ENCODE measurements around the gene SPIRE2.
"Not testable (repeated sequence)": the region's sequence is repeated elsewhere in the genome, so short reads cannot be mapped to it uniquely, and the experiment has no call there.

The SPIRE2 gene

GRCh38 chr16:89808475-89808874 is 19.8 kb upstream of the SPIRE2 start:
- Histone ChIP-seq H3K9ac (ENCODE audit: low read depth in 1 of 2, low read length in 2 of 2) (no peak overlapping the region), H3K27ac (ENCODE audit: low read depth, low read length) (no peak overlapping the region), H3K4me1 (ENCODE audit: control insufficient read depth in 1 of 2, insufficient read depth in 2 of 2, low read length in 2 of 2) (no peaks in the 10 kb centered on the region), H3K36me3 (ENCODE audit: control insufficient read depth in 1 of 2, insufficient read depth in 2 of 2, low read length in 2 of 2) (peaks cover 0 to 7% of the 10 kb centered on the region in 2 donors), H3K4me3 (ENCODE audit: low read depth in 1 of 2, low read length in 2 of 2) (no peak overlapping the region), H3K9me3 (ENCODE audit: control insufficient read depth in 1 of 2, low read length in 2 of 2) (no peaks in the 10 kb centered on the region), H3K27me3 (ENCODE audit: control insufficient read depth in 1 of 2, insufficient read depth in 2 of 2, low read length in 2 of 2) (no peaks in the 10 kb centered on the region)

- no peaks in the 10 kb centered on the region for H3K27me3 ChIP-seq (ENCODE audit: control insufficient read depth in 1 of 2, insufficient read depth in 2 of 2, low read length in 2 of 2)
- no peaks in the 10 kb centered on the region for H3K9me3 ChIP-seq (ENCODE audit: control insufficient read depth in 1 of 2, low read length in 2 of 2)
- H3K9ac ChIP-seq (ENCODE audit: low read depth in 1 of 2, low read length in 2 of 2), result no peak overlapping the region
- no peak overlapping the region for H3K27ac ChIP-seq (ENCODE audit: low read depth, low read length)
- H3K4me3 ChIP-seq (ENCODE audit: low read depth in 1 of 2, low read length in 2 of 2), result no peak overlapping the region
- no peaks in the 10 kb centered on the region for H3K4me1 ChIP-seq (ENCODE audit: control insufficient read depth in 1 of 2, insufficient read depth in 2 of 2, low read length in 2 of 2)
- H3K36me3 ChIP-seq (ENCODE audit: control insufficient read depth in 1 of 2, insufficient read depth in 2 of 2, low read length in 2 of 2), result peaks cover 0 to 3% of the 10 kb centered on the region in 2 donors
These were observed 17.0 kb upstream of the SPIRE2 start for GRCh38 chr16:89811321-89811720.

- no peaks in the 10 kb centered on the region for H3K36me3 ChIP-seq (ENCODE audit: control insufficient read depth in 1 of 2, insufficient read depth in 2 of 2, low read length in 2 of 2)
- no peaks in the 10 kb centered on the region for H3K27me3 ChIP-seq (ENCODE audit: control insufficient read depth in 1 of 2, insufficient read depth in 2 of 2, low read length in 2 of 2)
- H3K4me1 ChIP-seq (ENCODE audit: control insufficient read depth in 1 of 2, insufficient read depth in 2 of 2, low read length in 2 of 2), result peaks cover 10 to 12% of the 10 kb centered on the region in 2 donors
- H3K4me3 ChIP-seq (ENCODE audit: low read depth in 1 of 2, low read length in 2 of 2), result peak overlapping the region; percentile 75
- peak overlapping the region; percentile 10 for H3K27ac ChIP-seq (ENCODE audit: low read depth, low read length)
- H3K9ac ChIP-seq (ENCODE audit: low read depth in 1 of 2, low read length in 2 of 2), result peak overlapping the region; percentile 1 to 51
- H3K9me3 ChIP-seq (ENCODE audit: control insufficient read depth in 1 of 2, low read length in 2 of 2), result no peaks in the 10 kb centered on the region
These were observed 12.5 kb upstream of the SPIRE2 start for GRCh38 chr16:89815639-89816348.

- H3K27ac ChIP-seq (ENCODE audit: low read depth, low read length); H3K9ac ChIP-seq (ENCODE audit: low read depth in 1 of 2, low read length in 2 of 2); H3K27me3 ChIP-seq (ENCODE audit: control insufficient read depth in 1 of 2, insufficient read depth in 2 of 2, low read length in 2 of 2); H3K9me3 ChIP-seq (ENCODE audit: control insufficient read depth in 1 of 2, low read length in 2 of 2); H3K36me3 ChIP-seq (ENCODE audit: control insufficient read depth in 1 of 2, insufficient read depth in 2 of 2, low read length in 2 of 2): not testable (repeated sequence)
- Histone ChIP-seq H3K4me3 (ENCODE audit: low read depth in 1 of 2, low read length in 2 of 2) (peak overlapping the region; percentile 40 to 43), H3K4me1 (ENCODE audit: control insufficient read depth in 1 of 2, insufficient read depth in 2 of 2, low read length in 2 of 2) (peaks cover 22 to 33% of the 10 kb centered on the region in 2 donors)
These were observed 9.3 kb upstream of the SPIRE2 start for GRCh38 chr16:89818851-89819403.

GRCh38 chr16:89819448-89819847 is 8.8 kb upstream of the SPIRE2 start:
- peaks cover 22 to 33% of the 10 kb centered on the region in 2 donors for H3K4me1 ChIP-seq (ENCODE audit: control insufficient read depth in 1 of 2, insufficient read depth in 2 of 2, low read length in 2 of 2)
- not testable (repeated sequence) for H3K27me3 ChIP-seq (ENCODE audit: control insufficient read depth in 1 of 2, insufficient read depth in 2 of 2, low read length in 2 of 2); H3K36me3 ChIP-seq (ENCODE audit: control insufficient read depth in 1 of 2, insufficient read depth in 2 of 2, low read length in 2 of 2); H3K27ac ChIP-seq (ENCODE audit: low read depth, low read length); H3K9me3 ChIP-seq (ENCODE audit: control insufficient read depth in 1 of 2, low read length in 2 of 2); H3K9ac ChIP-seq (ENCODE audit: low read depth in 1 of 2, low read length in 2 of 2)
- H3K4me3 ChIP-seq (ENCODE audit: low read depth in 1 of 2, low read length in 2 of 2), result peak overlapping the region in 1 of 2 donors; percentile 40

GRCh38 chr16:89821438-89822187 is 6.7 kb upstream of the SPIRE2 start:
- Histone ChIP-seq H3K4me1 (ENCODE audit: control insufficient read depth in 1 of 2, insufficient read depth in 2 of 2, low read length in 2 of 2) (peaks cover 22 to 33% of the 10 kb centered on the region in 2 donors), H3K36me3 (ENCODE audit: control insufficient read depth in 1 of 2, insufficient read depth in 2 of 2, low read length in 2 of 2) (no peaks in the 10 kb centered on the region), H3K27me3 (ENCODE audit: control insufficient read depth in 1 of 2, insufficient read depth in 2 of 2, low read length in 2 of 2) (no peaks in the 10 kb centered on the region), H3K4me3 (ENCODE audit: low read depth in 1 of 2, low read length in 2 of 2) (peak overlapping the region in 1 of 2 donors; percentile 34), H3K27ac (ENCODE audit: low read depth, low read length) (peak overlapping the region; percentile 13), H3K9ac (ENCODE audit: low read depth in 1 of 2, low read length in 2 of 2) (peak overlapping the region; percentile 16 to 49), H3K9me3 (ENCODE audit: control insufficient read depth in 1 of 2, low read length in 2 of 2) (no peaks in the 10 kb centered on the region)

- peak overlapping the region in 1 of 2 donors; percentile 34 for H3K4me3 ChIP-seq (ENCODE audit: low read depth in 1 of 2, low read length in 2 of 2)
- H3K27me3 ChIP-seq (ENCODE audit: control insufficient read depth in 1 of 2, insufficient read depth in 2 of 2, low read length in 2 of 2), result no peaks in the 10 kb centered on the region
- peak overlapping the region; percentile 13 for H3K27ac ChIP-seq (ENCODE audit: low read depth, low read length)
- no peaks in the 10 kb centered on the region for H3K36me3 ChIP-seq (ENCODE audit: control insufficient read depth in 1 of 2, insufficient read depth in 2 of 2, low read length in 2 of 2)
- peak overlapping the region; percentile 16 to 49 for H3K9ac ChIP-seq (ENCODE audit: low read depth in 1 of 2, low read length in 2 of 2)
- peaks cover 23 to 34% of the 10 kb centered on the region in 2 donors for H3K4me1 ChIP-seq (ENCODE audit: control insufficient read depth in 1 of 2, insufficient read depth in 2 of 2, low read length in 2 of 2)
- no peaks in the 10 kb centered on the region for H3K9me3 ChIP-seq (ENCODE audit: control insufficient read depth in 1 of 2, low read length in 2 of 2)
These were observed 5.8 kb upstream of the SPIRE2 start for GRCh38 chr16:89822188-89823086.

- peak overlapping the region in 1 of 2 donors; percentile 34 for H3K4me3 ChIP-seq (ENCODE audit: low read depth in 1 of 2, low read length in 2 of 2)
- H3K36me3 ChIP-seq (ENCODE audit: control insufficient read depth in 1 of 2, insufficient read depth in 2 of 2, low read length in 2 of 2), result no peaks in the 10 kb centered on the region
- H3K27me3 ChIP-seq (ENCODE audit: control insufficient read depth in 1 of 2, insufficient read depth in 2 of 2, low read length in 2 of 2), result no peaks in the 10 kb centered on the region
- no peaks in the 10 kb centered on the region for H3K9me3 ChIP-seq (ENCODE audit: control insufficient read depth in 1 of 2, low read length in 2 of 2)
- H3K4me1 ChIP-seq (ENCODE audit: control insufficient read depth in 1 of 2, insufficient read depth in 2 of 2, low read length in 2 of 2), result peaks cover 23 to 33% of the 10 kb centered on the region in 2 donors
- H3K27ac ChIP-seq (ENCODE audit: low read depth, low read length), result peak overlapping the region; percentile 6
- peak overlapping the region; percentile 4 to 37 for H3K9ac ChIP-seq (ENCODE audit: low read depth in 1 of 2, low read length in 2 of 2)
These were observed 5.0 kb upstream of the SPIRE2 start for GRCh38 chr16:89823087-89823823.

GRCh38 chr16:89823824-89824148 is 4.5 kb upstream of the SPIRE2 start:
- H3K27ac ChIP-seq (ENCODE audit: low read depth, low read length); H3K9me3 ChIP-seq (ENCODE audit: control insufficient read depth in 1 of 2, low read length in 2 of 2); H3K4me3 ChIP-seq (ENCODE audit: low read depth in 1 of 2, low read length in 2 of 2); H3K27me3 ChIP-seq (ENCODE audit: control insufficient read depth in 1 of 2, insufficient read depth in 2 of 2, low read length in 2 of 2); H3K9ac ChIP-seq (ENCODE audit: low read depth in 1 of 2, low read length in 2 of 2); H3K36me3 ChIP-seq (ENCODE audit: control insufficient read depth in 1 of 2, insufficient read depth in 2 of 2, low read length in 2 of 2): not testable (repeated sequence)
- peaks cover 18 to 29% of the 10 kb centered on the region in 2 donors for H3K4me1 ChIP-seq (ENCODE audit: control insufficient read depth in 1 of 2, insufficient read depth in 2 of 2, low read length in 2 of 2)

Data from duodenal mucosa (tissue), 2 donors.